SK-N-SH (cell line): ENCODE measurements around the gene ADAP2. TPM values are rescaled to one million over a fixed set of nuclear protein-coding genes. Genes with fewer than 3 reads are reported as not detected.
"Not testable (repeated sequence)": the region's sequence is repeated elsewhere in the genome, so short reads cannot be mapped to it uniquely, and the experiment has no call there.

Experiments
- CTCF ChIA-PET: fragments of 300-600, 350-600 bp; formaldehyde crosslinking; extraction: SDS; loops from one replicate; lab custom pipeline; 2021; lab: Yijun Ruan, JAX
- POLR2A ChIA-PET: fragments of 350-600 bp; sonication (Branson Sonifier 250); formaldehyde crosslinking; extraction: SDS; loops from one replicate; lab custom pipeline; 2020; ENCODE audit warnings: antibody characterized with exemption, inconsistent platforms; lab: Yijun Ruan, JAX
- DNase-seq: peaks from one replicate; pipeline ENCODE4 v3.0.0; 2012
- H2AFZ ChIP-seq: fragments of 200-600 bp; sonication (generic); 2 replicates; pipeline ENCODE4 v1.8.1; 2016; ENCODE audit warnings: antibody characterized with exemption, mild to moderate bottlenecking, low read depth
- H3F3A ChIP-seq: fragments of 200-600 bp; sonication (generic); replicated peaks from 2 replicates; pipeline ENCODE3; 2016; ENCODE audit warnings: antibody characterized with exemption, mild to moderate bottlenecking; ENCODE audit not compliant: insufficient read depth
- H3K27ac ChIP-seq, 2 experiments: fragments of 200-500 bp in 1 of 2; fragments of 200-600 bp in 1 of 2; sonication (Bioruptor generic) in 1 of 2; sonication (generic), shearing (Covaris generic) in 1 of 2; 2 replicates each; pipeline versions ENCODE4 v1.5.1 to v1.6.1; 2014 to 2016; ENCODE audit warnings: low read depth in 2 of 2, inconsistent platforms in 1 of 2, low read length in 1 of 2, mild to moderate bottlenecking in 1 of 2, mixed read lengths in 1 of 2
- H3K27me3 ChIP-seq: fragments of 200-600 bp; sonication (generic), shearing (Covaris generic); 2 replicates; pipeline ENCODE4 v1.6.1; 2016; ENCODE audit warnings: mixed run types; ENCODE audit not compliant: insufficient read depth
- H3K36me3 ChIP-seq, 2 experiments: fragments of 200-500 bp in 1 of 2; fragments of 200-600 bp in 1 of 2; sonication (Bioruptor generic) in 1 of 2; sonication (generic) in 1 of 2; replicated peaks in 1 of 2; 2 replicates each; pipeline versions ENCODE3 to v1.5.1; 2014 to 2016; ENCODE audit warnings: low read length in 1 of 2, mild to moderate bottlenecking in 1 of 2; ENCODE audit not compliant: insufficient read depth in 2 of 2, control insufficient read depth in 1 of 2
- H3K4me1 ChIP-seq, 2 experiments: fragments of 200-500 bp in 1 of 2; fragments of 200-600 bp in 1 of 2; sonication (Bioruptor generic) in 1 of 2; sonication (generic), shearing (Covaris generic) in 1 of 2; 2 replicates each; pipeline versions ENCODE4 v1.5.1 to v1.6.1; 2014 to 2016; ENCODE audit warnings: low read depth in 1 of 2, low read length in 1 of 2, mixed run types in 1 of 2; ENCODE audit not compliant: insufficient read depth in 2 of 2, control insufficient read depth in 1 of 2
- H3K4me2 ChIP-seq: fragments of 200-600 bp; sonication (generic), shearing (Covaris generic); 2 replicates; pipeline ENCODE4 v1.6.1; 2017; ENCODE audit warnings: mixed run types
- H3K4me3 ChIP-seq, 2 experiments: fragments of 200-500 bp in 1 of 2; fragments of 200-600 bp in 1 of 2; sonication (Bioruptor generic) in 1 of 2; sonication (generic), shearing (Covaris generic) in 1 of 2; 2 replicates each; pipeline versions ENCODE4 v1.5.1 to v1.8.1; 2014 to 2016; ENCODE audit warnings: low read depth in 2 of 2, inconsistent platforms in 1 of 2, low read length in 1 of 2, mild to moderate bottlenecking in 1 of 2, mixed read lengths in 1 of 2, moderate library complexity in 1 of 2
- H3K79me2 ChIP-seq: fragments of 200-600 bp; sonication (generic); 2 replicates; pipeline ENCODE4 v1.8.1; 2017; ENCODE audit warnings: mild to moderate bottlenecking; ENCODE audit not compliant: insufficient read depth
- H3K9ac ChIP-seq: fragments of 200-600 bp; sonication (generic); 2 replicates; pipeline ENCODE4 v1.6.1; 2017; ENCODE audit warnings: mixed run types
- H3K9me2 ChIP-seq: fragments of 200-600 bp; sonication (generic); 2 replicates; pipeline ENCODE4 v1.6.1; 2017; ENCODE audit warnings: mixed run types
- H3K9me3 ChIP-seq: fragments of 200-600 bp; sonication (generic); 2 replicates; pipeline ENCODE4 v1.6.1; 2017; ENCODE audit warnings: mixed run types, mild to moderate bottlenecking, moderate library complexity
- H4K20me1 ChIP-seq: fragments of 200-600 bp; sonication (generic); 2 replicates; pipeline ENCODE4 v1.6.1; 2017; ENCODE audit warnings: mild to moderate bottlenecking, mixed run types; ENCODE audit not compliant: insufficient read depth
- CHD2 ChIP-seq: fragments of 150-350 bp; IDR thresholded peaks from 2 replicates; pipeline ENCODE4 v1.6.1; 2018; ENCODE audit warnings: low read length; ENCODE audit not compliant: partially characterized antibody
- ELF1 ChIP-seq: IDR thresholded peaks from 2 replicates; pipeline ENCODE4 v1.4.0; 2012
- EP300 ChIP-seq, 2 experiments: IDR thresholded peaks; 2 replicates each; pipeline versions ENCODE4 v1.4.0 to v1.6.1; 2012; ENCODE audit warnings: borderline replicate concordance in 1 of 2, low read depth in 1 of 2, low read length in 1 of 2
- FOXJ3 ChIP-seq: sonication (generic); formaldehyde crosslinking; IDR thresholded peaks from 2 replicates; pipeline ENCODE4 v1.5.1; 2020; ENCODE audit warnings: mild to moderate bottlenecking, missing genetic modification reagents
- FOXM1 ChIP-seq: IDR thresholded peaks from 2 replicates; pipeline ENCODE4 v1.4.0; 2012; ENCODE audit warnings: low read depth, mild to moderate bottlenecking
- GABPA ChIP-seq: IDR thresholded peaks from 2 replicates; pipeline ENCODE4 v1.4.0; 2012; ENCODE audit warnings: low read depth, mild to moderate bottlenecking
- GATA2 ChIP-seq: sonication (generic); formaldehyde crosslinking; IDR thresholded peaks from 2 replicates; pipeline ENCODE4 v1.5.0; 2020; ENCODE audit warnings: mild to moderate bottlenecking, missing genetic modification reagents
- NFIC ChIP-seq: IDR thresholded peaks from 2 replicates; pipeline ENCODE4 v1.4.0; 2012; ENCODE audit warnings: borderline replicate concordance
- NRF1 ChIP-seq: IDR thresholded peaks from 2 replicates; pipeline ENCODE4 v1.6.1; 2012; ENCODE audit warnings: low read depth, mild to moderate bottlenecking, low read length
- POLR2AphosphoS5 ChIP-seq: IDR thresholded peaks from 2 replicates; pipeline ENCODE4 v1.6.1; 2012; ENCODE audit warnings: low read depth, low read length
- TEAD4 ChIP-seq: IDR thresholded peaks from 2 replicates; pipeline ENCODE4 v1.4.0; 2012; ENCODE audit warnings: mild to moderate bottlenecking, borderline replicate concordance; ENCODE audit not compliant: insufficient read depth
- YY1 ChIP-seq: IDR thresholded peaks from 2 replicates; pipeline ENCODE4 v1.4.0; 2012; ENCODE audit warnings: low read depth, mild to moderate bottlenecking
- WGBS: methylation state at CpG from one replicate; pipeline ENCODE4 v1.1.6; 2017; ENCODE audit warnings: low lambda C conversion rate; 5-methylcytosine and 5-hydroxymethylcytosine counted together
- polyA plus RNA-seq, 3 experiments: library from polyadenylated mRNA; depleted of rRNA; stranded (reverse); fragments of >200 nt; gene quantifications; 2 replicates each; pipeline ENCODE4 v1.2.3, GENCODE V29; 2012
- TF ChIP-seq, protein P1 (sequence below): fragments of 200-600 bp; sonication (generic); IDR thresholded peaks from 2 replicates; pipeline ENCODE4 v1.6.1; 2017; ENCODE audit warnings: antibody characterized with exemption, mild to moderate bottlenecking, moderate library complexity
- TF ChIP-seq, protein P2 (sequence below): fragments of 150-350 bp; IDR thresholded peaks from 2 replicates; pipeline ENCODE4 v1.6.1; 2016; ENCODE audit warnings: mild to moderate bottlenecking, low read depth, low read length
- TF ChIP-seq, protein P3 (sequence below): IDR thresholded peaks from 2 replicates; pipeline ENCODE4; 2012
- TF ChIP-seq, protein P4 (sequence below): IDR thresholded peaks from 2 replicates; pipeline ENCODE4 v1.4.0; 2012; ENCODE audit warnings: low read depth, borderline replicate concordance
- TF ChIP-seq, protein P5 (sequence below): fragments of 150-350 bp; IDR thresholded peaks from 2 replicates; pipeline ENCODE4 v1.6.1; 2017; ENCODE audit warnings: antibody characterized with exemption, low read length, low read depth, borderline replicate concordance

Gene ADAP2
- polyA plus RNA-seq, 1 of the 3 experiments (the other 2 are of a cell fraction) = 0.39 TPM

DNA sequence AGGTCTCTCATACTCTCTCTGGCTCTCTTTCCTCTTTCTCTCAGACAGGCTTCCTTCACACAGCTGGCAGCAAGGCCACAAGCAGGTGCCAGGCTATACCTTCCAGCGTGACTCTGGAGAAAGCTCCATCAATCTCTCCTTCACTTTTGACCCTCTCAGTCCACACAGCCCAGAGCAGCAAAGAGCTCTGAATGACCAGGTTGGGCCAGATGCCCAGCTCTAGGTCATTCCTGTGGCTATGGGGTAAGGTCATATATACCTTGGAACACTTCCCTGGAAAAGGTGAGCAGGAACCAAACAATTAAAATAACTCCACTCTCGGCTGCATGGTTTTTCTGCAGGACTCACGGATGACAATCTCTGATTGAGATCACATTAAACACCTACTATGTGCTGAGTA, 8.8 kb downstream of the ADAP2 start:
- Histone ChIP-seq H4K20me1 (no peaks in the 10 kb centered on the region), H3K79me2 (no peaks in the 10 kb centered on the region), H3K27ac (no peak overlapping the region), H3K4me2 (no peak overlapping the region), H2AFZ (no peak overlapping the region), H3K4me3 (no peak overlapping the region), H3K27me3 (no peaks in the 10 kb centered on the region; the same call in 1 of the 2 replicates), H3K36me3 (no peaks in the 10 kb centered on the region), H3K9me3 (no peaks in the 10 kb centered on the region), H3F3A (no peaks in the 10 kb centered on the region), H3K9ac (no peak overlapping the region), H3K4me1 (no peaks in the 10 kb centered on the region), H3K9me2 (no peaks in the 10 kb centered on the region)
- ChIA-PET POLR2A (no interaction called here), CTCF (no interaction called here)
- no peak for TF ChIP-seq POLR2AphosphoS5
- TF ChIP-seq FOXJ3 (CRISPR knock-in tag) = no peak
- TF ChIP-seq NFIC = no peak
- TF ChIP-seq FOXM1 = no peak
- no peak for TF ChIP-seq EP300 (IDR thresholded peaks at IDR 0.05; ENCODE audit: borderline replicate concordance in 1 of 2, low read depth in 1 of 2, low read length in 1 of 2)
- TF ChIP-seq, protein P1, sequence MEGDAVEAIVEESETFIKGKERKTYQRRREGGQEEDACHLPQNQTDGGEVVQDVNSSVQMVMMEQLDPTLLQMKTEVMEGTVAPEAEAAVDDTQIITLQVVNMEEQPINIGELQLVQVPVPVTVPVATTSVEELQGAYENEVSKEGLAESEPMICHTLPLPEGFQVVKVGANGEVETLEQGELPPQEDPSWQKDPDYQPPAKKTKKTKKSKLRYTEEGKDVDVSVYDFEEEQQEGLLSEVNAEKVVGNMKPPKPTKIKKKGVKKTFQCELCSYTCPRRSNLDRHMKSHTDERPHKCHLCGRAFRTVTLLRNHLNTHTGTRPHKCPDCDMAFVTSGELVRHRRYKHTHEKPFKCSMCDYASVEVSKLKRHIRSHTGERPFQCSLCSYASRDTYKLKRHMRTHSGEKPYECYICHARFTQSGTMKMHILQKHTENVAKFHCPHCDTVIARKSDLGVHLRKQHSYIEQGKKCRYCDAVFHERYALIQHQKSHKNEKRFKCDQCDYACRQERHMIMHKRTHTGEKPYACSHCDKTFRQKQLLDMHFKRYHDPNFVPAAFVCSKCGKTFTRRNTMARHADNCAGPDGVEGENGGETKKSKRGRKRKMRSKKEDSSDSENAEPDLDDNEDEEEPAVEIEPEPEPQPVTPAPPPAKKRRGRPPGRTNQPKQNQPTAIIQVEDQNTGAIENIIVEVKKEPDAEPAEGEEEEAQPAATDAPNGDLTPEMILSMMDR = no peak
- no peak for TF ChIP-seq ELF1
- TF ChIP-seq, protein P2, sequence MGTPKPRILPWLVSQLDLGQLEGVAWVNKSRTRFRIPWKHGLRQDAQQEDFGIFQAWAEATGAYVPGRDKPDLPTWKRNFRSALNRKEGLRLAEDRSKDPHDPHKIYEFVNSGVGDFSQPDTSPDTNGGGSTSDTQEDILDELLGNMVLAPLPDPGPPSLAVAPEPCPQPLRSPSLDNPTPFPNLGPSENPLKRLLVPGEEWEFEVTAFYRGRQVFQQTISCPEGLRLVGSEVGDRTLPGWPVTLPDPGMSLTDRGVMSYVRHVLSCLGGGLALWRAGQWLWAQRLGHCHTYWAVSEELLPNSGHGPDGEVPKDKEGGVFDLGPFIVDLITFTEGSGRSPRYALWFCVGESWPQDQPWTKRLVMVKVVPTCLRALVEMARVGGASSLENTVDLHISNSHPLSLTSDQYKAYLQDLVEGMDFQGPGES = no peak
- TF ChIP-seq, protein P3, sequence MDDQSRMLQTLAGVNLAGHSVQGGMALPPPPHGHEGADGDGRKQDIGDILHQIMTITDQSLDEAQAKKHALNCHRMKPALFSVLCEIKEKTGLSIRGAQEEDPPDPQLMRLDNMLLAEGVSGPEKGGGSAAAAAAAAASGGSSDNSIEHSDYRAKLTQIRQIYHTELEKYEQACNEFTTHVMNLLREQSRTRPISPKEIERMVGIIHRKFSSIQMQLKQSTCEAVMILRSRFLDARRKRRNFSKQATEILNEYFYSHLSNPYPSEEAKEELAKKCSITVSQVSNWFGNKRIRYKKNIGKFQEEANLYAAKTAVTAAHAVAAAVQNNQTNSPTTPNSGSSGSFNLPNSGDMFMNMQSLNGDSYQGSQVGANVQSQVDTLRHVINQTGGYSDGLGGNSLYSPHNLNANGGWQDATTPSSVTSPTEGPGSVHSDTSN = no peak
- no peak for TF ChIP-seq CHD2
- TF ChIP-seq TEAD4 = no peak
- no peak for TF ChIP-seq YY1
- TF ChIP-seq, protein P4, sequence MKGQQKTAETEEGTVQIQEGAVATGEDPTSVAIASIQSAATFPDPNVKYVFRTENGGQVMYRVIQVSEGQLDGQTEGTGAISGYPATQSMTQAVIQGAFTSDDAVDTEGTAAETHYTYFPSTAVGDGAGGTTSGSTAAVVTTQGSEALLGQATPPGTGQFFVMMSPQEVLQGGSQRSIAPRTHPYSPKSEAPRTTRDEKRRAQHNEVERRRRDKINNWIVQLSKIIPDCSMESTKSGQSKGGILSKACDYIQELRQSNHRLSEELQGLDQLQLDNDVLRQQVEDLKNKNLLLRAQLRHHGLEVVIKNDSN = no peak
- no peak for TF ChIP-seq GABPA
- TF ChIP-seq, protein P5, sequence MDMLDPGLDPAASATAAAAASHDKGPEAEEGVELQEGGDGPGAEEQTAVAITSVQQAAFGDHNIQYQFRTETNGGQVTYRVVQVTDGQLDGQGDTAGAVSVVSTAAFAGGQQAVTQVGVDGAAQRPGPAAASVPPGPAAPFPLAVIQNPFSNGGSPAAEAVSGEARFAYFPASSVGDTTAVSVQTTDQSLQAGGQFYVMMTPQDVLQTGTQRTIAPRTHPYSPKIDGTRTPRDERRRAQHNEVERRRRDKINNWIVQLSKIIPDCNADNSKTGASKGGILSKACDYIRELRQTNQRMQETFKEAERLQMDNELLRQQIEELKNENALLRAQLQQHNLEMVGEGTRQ = no peak
- no peak for TF ChIP-seq NRF1
- no peak for TF ChIP-seq GATA2 (CRISPR knock-in tag)
- DNase-seq = no peak
- 70% methylated on average over 3 of the region's 3 CpGs for WGBS

DNA sequence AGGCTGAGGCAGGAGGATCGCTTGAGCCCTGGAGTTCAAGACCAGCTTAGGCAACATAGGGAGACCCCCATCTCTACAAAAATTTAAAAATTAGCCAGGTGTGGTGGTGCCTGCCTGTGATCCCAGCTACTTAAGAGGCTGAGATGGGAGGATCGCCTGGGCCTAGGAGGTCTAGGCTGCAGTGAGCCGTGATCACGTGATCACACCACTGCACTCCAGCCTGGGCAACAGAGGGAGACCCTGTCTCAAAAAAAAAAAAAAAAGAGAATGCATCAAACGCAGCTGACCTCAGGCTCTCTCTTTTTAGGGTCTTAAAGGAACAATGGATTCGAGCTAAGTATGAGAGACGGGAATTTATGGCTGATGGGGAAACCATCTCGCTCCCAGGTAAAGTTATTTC, 9.8 kb downstream of the ADAP2 start:
- H3K9me3 ChIP-seq, H3K4me3 ChIP-seq, CTCF ChIA-PET, H3K27ac ChIP-seq, H2AFZ ChIP-seq, H3F3A ChIP-seq, H3K36me3 ChIP-seq, POLR2A ChIA-PET, H4K20me1 ChIP-seq, DNase-seq, H3K4me1 ChIP-seq, H3K9me2 ChIP-seq, H3K27me3 ChIP-seq, H3K9ac ChIP-seq, H3K4me2 ChIP-seq, H3K79me2 ChIP-seq: not testable (repeated sequence)
- 72% methylated on average over 8 of the region's 8 CpGs for WGBS
